WERI-Rb-1 (cell line): Measurements from ENCODE around the gene LYRM4.
A peak's percentile ranks its signal among the peaks of the same experiment; 100 is the strongest.

Experiments used
- DNase-seq: peaks from one replicate; pipeline ENCODE4 v3.0.0-alpha.2; 2020
- H3K27ac ChIP-seq: fragments of 250-450 bp; sonication (Bioruptor Pico); 2 replicates; pipeline ENCODE4 v1.5.1; 2020; ENCODE audit warnings: mild to moderate bottlenecking, moderate library complexity
- H3K27me3 ChIP-seq: fragments of 250-450 bp; sonication (Bioruptor Pico); 2 replicates; pipeline ENCODE4 v1.5.1; 2021; ENCODE audit warnings: mild to moderate bottlenecking, low read depth, moderate library complexity; ENCODE audit not compliant: insufficient read depth, severe bottlenecking
- H3K36me3 ChIP-seq: fragments of 250-450 bp; sonication (Bioruptor Pico); 2 replicates; pipeline ENCODE4 v1.5.1; 2020; ENCODE audit warnings: mild to moderate bottlenecking, moderate library complexity
- H3K4me3 ChIP-seq: 2 replicates; pipeline ENCODE4 v1.5.1; 2011; ENCODE audit warnings: low read depth, mild to moderate bottlenecking, control low read depth, low read length
- H3K9me3 ChIP-seq: fragments of 250-450 bp; sonication (Bioruptor Pico); 2 replicates; pipeline ENCODE4 v1.5.1; 2021; ENCODE audit warnings: mild to moderate bottlenecking, moderate library complexity; ENCODE audit not compliant: severe bottlenecking
- TF ChIP-seq, protein P1 (sequence below): IDR thresholded peaks from 2 replicates; pipeline ENCODE4 v1.5.1; 2011; ENCODE audit warnings: low read depth, mild to moderate bottlenecking, control low read depth, inconsistent platforms, low read length

LYRM4 gene

GRCh38 chr6:5215159-5215558 is 45.6 kb downstream of the LYRM4 start:
- Histone ChIP-seq H3K36me3 (peaks cover 23% of the 10 kb centered on the region), H3K27me3 (no peaks in the 10 kb centered on the region), H3K27ac (no peak overlapping the region), H3K4me3 (no peak overlapping the region), H3K9me3 (no peaks in the 10 kb centered on the region)
- no peak for DNase-seq
- TF ChIP-seq, protein P1, sequence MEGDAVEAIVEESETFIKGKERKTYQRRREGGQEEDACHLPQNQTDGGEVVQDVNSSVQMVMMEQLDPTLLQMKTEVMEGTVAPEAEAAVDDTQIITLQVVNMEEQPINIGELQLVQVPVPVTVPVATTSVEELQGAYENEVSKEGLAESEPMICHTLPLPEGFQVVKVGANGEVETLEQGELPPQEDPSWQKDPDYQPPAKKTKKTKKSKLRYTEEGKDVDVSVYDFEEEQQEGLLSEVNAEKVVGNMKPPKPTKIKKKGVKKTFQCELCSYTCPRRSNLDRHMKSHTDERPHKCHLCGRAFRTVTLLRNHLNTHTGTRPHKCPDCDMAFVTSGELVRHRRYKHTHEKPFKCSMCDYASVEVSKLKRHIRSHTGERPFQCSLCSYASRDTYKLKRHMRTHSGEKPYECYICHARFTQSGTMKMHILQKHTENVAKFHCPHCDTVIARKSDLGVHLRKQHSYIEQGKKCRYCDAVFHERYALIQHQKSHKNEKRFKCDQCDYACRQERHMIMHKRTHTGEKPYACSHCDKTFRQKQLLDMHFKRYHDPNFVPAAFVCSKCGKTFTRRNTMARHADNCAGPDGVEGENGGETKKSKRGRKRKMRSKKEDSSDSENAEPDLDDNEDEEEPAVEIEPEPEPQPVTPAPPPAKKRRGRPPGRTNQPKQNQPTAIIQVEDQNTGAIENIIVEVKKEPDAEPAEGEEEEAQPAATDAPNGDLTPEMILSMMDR, result no peak

GRCh38 chr6:5214570-5215052 is 46.1 kb downstream of the LYRM4 start:
- TF ChIP-seq, protein P1, result peak; percentile 99
- Histone ChIP-seq H3K27me3 (no peaks in the 10 kb centered on the region), H3K9me3 (no peaks in the 10 kb centered on the region), H3K36me3 (peaks cover 23% of the 10 kb centered on the region), H3K27ac (peak overlapping the region; percentile 49), H3K4me3 (no peak overlapping the region)
- peak; percentile 91 for DNase-seq

GRCh38 chr6:5213836-5214235 is 46.9 kb downstream of the LYRM4 start:
- Histone ChIP-seq H3K9me3 (no peaks in the 10 kb centered on the region), H3K27me3 (no peaks in the 10 kb centered on the region), H3K27ac (peak overlapping the region; percentile 49), H3K36me3 (peaks cover 23% of the 10 kb centered on the region), H3K4me3 (no peak overlapping the region)
- peak; percentile 83 for DNase-seq
- TF ChIP-seq, protein P1, result peak; percentile 83

GRCh38 chr6:5211492-5211891 is 49.3 kb downstream of the LYRM4 start:
- H3K27ac ChIP-seq, result no peak overlapping the region
- TF ChIP-seq, protein P1, result no peak
- H3K4me3 ChIP-seq, result no peak overlapping the region
- peaks cover 23% of the 10 kb centered on the region for H3K36me3 ChIP-seq
- H3K9me3 ChIP-seq, result no peaks in the 10 kb centered on the region
- H3K27me3 ChIP-seq, result no peaks in the 10 kb centered on the region
- no peak for DNase-seq

GRCh38 chr6:5208471-5208971 is 52.2 kb downstream of the LYRM4 start:
- no peak for DNase-seq
- Histone ChIP-seq H3K4me3 (no peak overlapping the region), H3K36me3 (peaks cover 10% of the 10 kb centered on the region), H3K9me3 (no peaks in the 10 kb centered on the region), H3K27me3 (no peaks in the 10 kb centered on the region), H3K27ac (no peak overlapping the region)
- TF ChIP-seq, protein P1, result no peak

GRCh38 chr6:5208057-5208456 is 52.7 kb downstream of the LYRM4 start:
- DNase-seq, result no peak
- Histone ChIP-seq H3K27me3 (no peaks in the 10 kb centered on the region), H3K9me3 (no peaks in the 10 kb centered on the region), H3K4me3 (no peak overlapping the region), H3K27ac (no peak overlapping the region), H3K36me3 (peaks cover 5% of the 10 kb centered on the region)
- TF ChIP-seq, protein P1, result no peak
